ENCODE measurements around the gene PHLDA1. TPM values are rescaled to one million over a fixed set of nuclear protein-coding genes. Genes with fewer than 3 reads are reported as not detected.
"Not testable (repeated sequence)": the region's sequence is repeated elsewhere in the genome, so short reads cannot be mapped to it uniquely, and the experiment has no call there.

Gene PHLDA1
- total and polyA plus RNA-seq, 9 donors: 3.8 to 37.7 (median 13.1) TPM

- no peak for DNase-seq
- no peak for TF ChIP-seq POLR2A (IDR thresholded peaks at IDR 0.05)
- no peak for TF ChIP-seq EP300 (IDR thresholded peaks at IDR 0.05)
- TF ChIP-seq CTCF (IDR thresholded peaks at IDR 0.05): no peak
- Histone ChIP-seq H3K4me1 (ENCODE audit: insufficient read depth) (no peaks in the 10 kb centered on the region), H3K36me3 (no peaks in the 10 kb centered on the region), H3K9me3 (no peaks in the 10 kb centered on the region), H3K27me3 (no peaks in the 10 kb centered on the region), H3K27ac (no peak overlapping the region), H3K4me3 (no peak overlapping the region)
- intact Hi-C loops (cut with DNase I): no loop called here
- WGBS, 3 donors: 42 to 60% (median 50%) methylated on average over 9 of the region's 9 CpGs
Observed at GRCh38 chr12:75986001-75986746, 45.4 kb downstream of the PHLDA1 start.

GRCh38 chr12:75985566-75985965 is 46.0 kb downstream of the PHLDA1 start:
- WGBS, 3 donors: 82 to 86% (median 82%) methylated on average over 5 of the region's 5 CpGs
- TF ChIP-seq CTCF (IDR thresholded peaks at IDR 0.05) (no peak), EP300 (IDR thresholded peaks at IDR 0.05) (no peak), POLR2A (IDR thresholded peaks at IDR 0.05) (no peak)

GRCh38 chr12:75984577-75985182 is 46.9 kb downstream of the PHLDA1 start:
- no peaks in the 10 kb centered on the region for H3K27me3 ChIP-seq
- no peak for DNase-seq
- no peak overlapping the region for H3K4me3 ChIP-seq
- H3K27ac ChIP-seq: no peak overlapping the region
- 89 to 95% (median 90%) methylated on average over 7 of the region's 7 CpGs for WGBS, 3 donors
- H3K9me3 ChIP-seq: no peaks in the 10 kb centered on the region
- no peaks in the 10 kb centered on the region for H3K4me1 ChIP-seq (ENCODE audit: insufficient read depth)
- no peak for TF ChIP-seq EP300 (IDR thresholded peaks at IDR 0.05)
- intact Hi-C loops (cut with DNase I): no loop called here
- no peaks in the 10 kb centered on the region for H3K36me3 ChIP-seq

More at GRCh38 chr12:75985566-75985965, 46.0 kb downstream of the PHLDA1 start:
- Histone ChIP-seq H3K4me1 (ENCODE audit: insufficient read depth) (no peaks in the 10 kb centered on the region), H3K27ac (no peak overlapping the region), H3K27me3 (no peaks in the 10 kb centered on the region), H3K9me3 (no peaks in the 10 kb centered on the region), H3K36me3 (no peaks in the 10 kb centered on the region), H3K4me3 (no peak overlapping the region)
- no peak for DNase-seq
- intact Hi-C loops (cut with DNase I): no loop called here

- H3K9me3 ChIP-seq; H3K4me3 ChIP-seq; intact Hi-C loops (cut with DNase I); H3K36me3 ChIP-seq; H3K4me1 ChIP-seq (ENCODE audit: insufficient read depth); DNase-seq; H3K27ac ChIP-seq; H3K27me3 ChIP-seq: not testable (repeated sequence)
- WGBS, 3 donors: 95 to 100% (median 95%) methylated on average over 4 of the region's 4 CpGs
Observed at GRCh38 chr12:75983851-75984250, 47.7 kb downstream of the PHLDA1 start.

- no peak for DNase-seq
- WGBS, 3 donors: 62 to 64% (median 63%) methylated on average over 5 of the region's 5 CpGs
- Histone ChIP-seq H3K27ac (no peak overlapping the region), H3K36me3 (no peaks in the 10 kb centered on the region), H3K9me3 (no peaks in the 10 kb centered on the region), H3K4me3 (no peak overlapping the region), H3K27me3 (no peaks in the 10 kb centered on the region), H3K4me1 (ENCODE audit: insufficient read depth) (peaks cover 3% of the 10 kb centered on the region)
- intact Hi-C loops (cut with DNase I): no loop called here
- TF ChIP-seq POLR2A (IDR thresholded peaks at IDR 0.05) (no peak), CTCF (IDR thresholded peaks at IDR 0.05) (no peak), EP300 (IDR thresholded peaks at IDR 0.05) (no peak)
Observed at GRCh38 chr12:75982979-75983660, 48.5 kb downstream of the PHLDA1 start.
